Peyer's patch (tissue), 4 donors: ENCODE data around the gene RPL7A.

Source experiments
- CTCF ChIP-seq, 6 experiments: fragments of 450-650 bp in 4 of 6; fragments of 200-600 bp in 2 of 6; sonication (generic) in 1 of 6; IDR thresholded peaks; one replicate each; pipeline ENCODE4 v1.5.1; 2017 to 2019; ENCODE audit warnings: antibody characterized with exemption in 6 of 6, mild to moderate bottlenecking in 3 of 6, moderate library complexity in 1 of 6
- POLR2A ChIP-seq, 2 donors: fragments of 450-650 bp; IDR thresholded peaks; one replicate each; pipeline ENCODE4 v1.5.1; 2017; ENCODE audit warnings: antibody characterized with exemption in 2 of 2, mild to moderate bottlenecking in 2 of 2, moderate library complexity in 2 of 2

GRCh38 chr9:133347515-133347984 lies 468 bp upstream of the RPL7A start:
- TF ChIP-seq CTCF (IDR thresholded peaks at IDR 0.05) (peak in 1 of 6 experiments; percentile 13), POLR2A (IDR thresholded peaks at IDR 0.05) (no peak)
